ENCODE results near the gene SOCS3.

DNA sequence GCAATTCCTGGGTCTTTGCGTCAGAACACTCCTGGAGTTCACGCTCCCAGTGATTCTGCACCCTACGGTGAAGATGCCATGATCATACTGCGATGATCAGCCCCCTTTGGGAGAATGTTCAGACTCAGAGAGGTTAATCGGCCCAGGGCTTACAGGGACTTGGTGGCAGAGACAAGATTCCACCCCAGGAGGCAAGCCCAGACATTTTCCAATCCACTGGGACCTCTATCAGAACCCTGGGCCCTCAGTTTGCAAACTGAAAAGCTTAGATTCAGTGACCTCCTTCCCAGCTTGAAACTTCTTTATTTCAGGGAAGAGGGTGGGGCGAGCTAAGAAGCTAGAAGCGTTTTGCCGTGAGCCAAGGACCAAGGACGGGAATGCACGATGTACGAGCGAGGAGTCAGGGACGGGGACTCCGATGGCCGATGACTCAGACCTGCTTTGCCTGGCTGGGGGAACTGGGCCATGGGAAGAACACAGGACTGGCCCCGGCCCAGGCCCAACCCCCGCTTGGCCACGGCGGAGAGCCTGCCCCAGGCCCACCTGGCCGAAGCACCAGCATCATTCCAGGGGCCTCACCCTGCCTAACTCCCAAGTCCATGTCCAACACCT lies 34.7 kb downstream of the SOCS3 start:
- TF ChIP-seq, protein P1, sequence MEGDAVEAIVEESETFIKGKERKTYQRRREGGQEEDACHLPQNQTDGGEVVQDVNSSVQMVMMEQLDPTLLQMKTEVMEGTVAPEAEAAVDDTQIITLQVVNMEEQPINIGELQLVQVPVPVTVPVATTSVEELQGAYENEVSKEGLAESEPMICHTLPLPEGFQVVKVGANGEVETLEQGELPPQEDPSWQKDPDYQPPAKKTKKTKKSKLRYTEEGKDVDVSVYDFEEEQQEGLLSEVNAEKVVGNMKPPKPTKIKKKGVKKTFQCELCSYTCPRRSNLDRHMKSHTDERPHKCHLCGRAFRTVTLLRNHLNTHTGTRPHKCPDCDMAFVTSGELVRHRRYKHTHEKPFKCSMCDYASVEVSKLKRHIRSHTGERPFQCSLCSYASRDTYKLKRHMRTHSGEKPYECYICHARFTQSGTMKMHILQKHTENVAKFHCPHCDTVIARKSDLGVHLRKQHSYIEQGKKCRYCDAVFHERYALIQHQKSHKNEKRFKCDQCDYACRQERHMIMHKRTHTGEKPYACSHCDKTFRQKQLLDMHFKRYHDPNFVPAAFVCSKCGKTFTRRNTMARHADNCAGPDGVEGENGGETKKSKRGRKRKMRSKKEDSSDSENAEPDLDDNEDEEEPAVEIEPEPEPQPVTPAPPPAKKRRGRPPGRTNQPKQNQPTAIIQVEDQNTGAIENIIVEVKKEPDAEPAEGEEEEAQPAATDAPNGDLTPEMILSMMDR (IDR thresholded peaks at IDR 0.05), result no peak
- TF ChIP-seq TCF7L2 (IDR thresholded peaks at IDR 0.05; ENCODE audit: low read depth, low read length) (no peak), POLR2AphosphoS5 (IDR thresholded peaks at IDR 0.05; ENCODE audit: low read depth, low read length) (no peak)
